Colonic mucosa (tissue), 4 donors: ENCODE data around the gene ZDHHC11B. TPM values are rescaled to one million over a fixed set of nuclear protein-coding genes. Genes with fewer than 3 reads are reported as not detected.

Experiments used
- DNase-seq: peaks from one replicate; pipeline ENCODE4 v3.0.0-alpha.2; 2020
- H3K27ac ChIP-seq: fragments of 200-600 bp; one replicate; pipeline ENCODE4 v1.8.0; 2021
- H3K27me3 ChIP-seq: fragments of 200-600 bp; one replicate; pipeline ENCODE4 v1.8.0; 2021
- H3K36me3 ChIP-seq: fragments of 200-600 bp; one replicate; pipeline ENCODE4 v1.8.0; 2021
- H3K4me1 ChIP-seq: fragments of 200-600 bp; one replicate; pipeline ENCODE4 v1.8.0; 2021; ENCODE audit warnings: mild to moderate bottlenecking
- H3K4me3 ChIP-seq: fragments of 200-600 bp; one replicate; pipeline ENCODE4 v1.8.0; 2021
- H3K9ac ChIP-seq, 2 donors: one replicate each; pipeline ENCODE4 v1.7.0; 2013; ENCODE audit warnings: control low read depth in 2 of 2, low read depth in 2 of 2, low read length in 2 of 2
- H3K9me3 ChIP-seq: fragments of 200-600 bp; one replicate; pipeline ENCODE4 v1.8.0; 2021
- intact Hi-C: fragments of 100-400 bp; cut with DNase I; formaldehyde crosslinking; loops from one replicate; pipeline ENCODE4 v1.14.1; 2022
- total RNA-seq, 2 donors: library from RNA; stranded (reverse); fragmentation: NEBNext Ultra II Directional in 1 of 2; extraction: Animal tissue kit (Norgen Biotek cat#: 25700) in 1 of 2; gene quantifications; one replicate each; pipeline ENCODE4 v1.2.1, GENCODE V29; 2021
- TF ChIP-seq, protein P1 (sequence below): fragments of 200-600 bp; IDR thresholded peaks from one replicate; pipeline ENCODE4 v1.8.0; 2022; ENCODE audit warnings: antibody characterized with exemption, mild to moderate bottlenecking
- donor health status: healthy.
- donor health status: DM: no; HTN: no; CAD: no.
- donor health status: DM: no; HTN: no; CAD: no.

Gene ZDHHC11B
- total RNA-seq, 2 donors from 2014 or later, result 1.4 to 2.4 TPM

DNA sequence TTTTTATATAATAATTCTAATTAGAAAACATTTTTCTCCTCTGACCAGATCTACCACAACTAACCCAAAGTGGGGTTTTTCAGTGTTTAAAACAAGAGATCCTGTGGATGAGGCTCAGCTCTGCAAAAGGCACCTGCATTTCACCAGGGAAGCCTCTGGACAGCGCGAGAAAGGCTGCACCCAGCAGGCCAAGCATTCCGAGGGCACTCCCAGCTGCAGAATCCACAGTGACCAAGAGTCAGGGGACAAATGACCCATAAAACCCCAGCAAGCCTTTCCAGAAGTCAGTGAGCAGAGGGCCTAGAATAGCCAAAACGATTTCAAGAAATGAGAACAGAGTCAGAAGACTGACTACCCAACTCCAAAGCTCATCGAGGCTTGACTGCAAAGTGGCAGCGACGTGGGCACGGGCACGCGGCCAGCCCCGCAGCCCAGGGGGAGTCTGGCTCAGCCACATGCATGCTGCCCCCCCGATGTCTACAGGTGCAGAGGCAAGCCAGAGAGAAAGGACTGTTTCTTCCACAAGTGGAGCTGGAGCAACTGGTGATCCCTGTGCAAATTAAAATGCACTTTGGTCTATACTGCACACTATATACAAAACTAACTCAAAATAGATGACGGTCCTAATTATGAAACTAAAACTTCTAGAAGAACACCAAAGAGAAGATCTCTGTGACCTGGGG lies 117.6 kb downstream of the ZDHHC11B start:
- no peaks in the 10 kb centered on the region for H3K36me3 ChIP-seq
- TF ChIP-seq, protein P1, sequence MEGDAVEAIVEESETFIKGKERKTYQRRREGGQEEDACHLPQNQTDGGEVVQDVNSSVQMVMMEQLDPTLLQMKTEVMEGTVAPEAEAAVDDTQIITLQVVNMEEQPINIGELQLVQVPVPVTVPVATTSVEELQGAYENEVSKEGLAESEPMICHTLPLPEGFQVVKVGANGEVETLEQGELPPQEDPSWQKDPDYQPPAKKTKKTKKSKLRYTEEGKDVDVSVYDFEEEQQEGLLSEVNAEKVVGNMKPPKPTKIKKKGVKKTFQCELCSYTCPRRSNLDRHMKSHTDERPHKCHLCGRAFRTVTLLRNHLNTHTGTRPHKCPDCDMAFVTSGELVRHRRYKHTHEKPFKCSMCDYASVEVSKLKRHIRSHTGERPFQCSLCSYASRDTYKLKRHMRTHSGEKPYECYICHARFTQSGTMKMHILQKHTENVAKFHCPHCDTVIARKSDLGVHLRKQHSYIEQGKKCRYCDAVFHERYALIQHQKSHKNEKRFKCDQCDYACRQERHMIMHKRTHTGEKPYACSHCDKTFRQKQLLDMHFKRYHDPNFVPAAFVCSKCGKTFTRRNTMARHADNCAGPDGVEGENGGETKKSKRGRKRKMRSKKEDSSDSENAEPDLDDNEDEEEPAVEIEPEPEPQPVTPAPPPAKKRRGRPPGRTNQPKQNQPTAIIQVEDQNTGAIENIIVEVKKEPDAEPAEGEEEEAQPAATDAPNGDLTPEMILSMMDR, result no peak
- H3K4me1 ChIP-seq, result peaks cover 15% of the 10 kb centered on the region
- H3K27ac ChIP-seq, result no peak overlapping the region
- H3K9ac ChIP-seq, result no peak overlapping the region
- H3K9me3 ChIP-seq, result no peaks in the 10 kb centered on the region
- H3K4me3 ChIP-seq, result no peak overlapping the region
- intact Hi-C loops, result no loop called here
- DNase-seq, result no peak
- no peaks in the 10 kb centered on the region for H3K27me3 ChIP-seq

DNA sequence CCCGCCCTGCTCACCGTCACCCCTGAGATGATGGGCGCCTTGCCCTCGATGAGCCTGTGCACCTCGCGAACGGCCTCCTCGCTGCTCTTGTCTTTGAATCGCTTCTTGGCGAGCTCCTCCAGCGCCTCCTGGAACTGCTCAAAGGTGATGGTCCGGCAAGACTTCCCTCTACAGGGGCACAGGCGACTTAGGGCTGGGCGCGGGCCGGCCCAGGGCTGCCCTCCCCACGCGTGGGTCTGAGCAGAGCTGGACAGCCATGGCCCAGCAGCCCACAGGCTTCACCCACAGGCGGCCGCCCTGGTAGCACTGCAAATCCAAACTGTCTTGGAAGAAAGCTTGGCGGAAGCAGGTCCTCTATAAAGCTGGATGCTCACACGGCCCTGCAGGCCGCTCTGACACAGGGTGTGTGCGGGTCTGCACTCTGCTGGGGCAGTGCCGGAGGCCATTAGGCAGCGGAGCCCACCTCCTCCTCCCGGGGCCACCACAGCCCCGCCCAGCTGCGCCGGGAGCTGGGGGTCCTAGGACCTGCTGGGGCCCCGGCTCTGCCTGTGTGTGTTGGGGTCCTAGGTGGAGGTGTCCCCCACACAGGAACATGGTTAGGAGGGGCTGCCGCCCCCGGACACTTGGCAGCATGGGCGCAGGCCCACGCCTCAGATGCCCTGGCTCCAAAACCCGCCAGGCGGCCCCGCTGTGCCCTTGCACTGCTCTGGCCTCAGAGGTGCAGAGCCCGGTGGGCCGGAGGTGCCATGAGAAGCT lies 118.4 kb downstream of the ZDHHC11B start:
- H3K36me3 ChIP-seq, result no peaks in the 10 kb centered on the region
- H3K4me3 ChIP-seq, result no peak overlapping the region
- TF ChIP-seq, protein P1, result no peak
- intact Hi-C loops, result no loop called here
- no peak overlapping the region for H3K9ac ChIP-seq
- H3K9me3 ChIP-seq, result no peaks in the 10 kb centered on the region
- H3K27ac ChIP-seq, result no peak overlapping the region
- no peak for DNase-seq
- peaks cover 8% of the 10 kb centered on the region for H3K4me1 ChIP-seq
- H3K27me3 ChIP-seq, result no peaks in the 10 kb centered on the region

DNA sequence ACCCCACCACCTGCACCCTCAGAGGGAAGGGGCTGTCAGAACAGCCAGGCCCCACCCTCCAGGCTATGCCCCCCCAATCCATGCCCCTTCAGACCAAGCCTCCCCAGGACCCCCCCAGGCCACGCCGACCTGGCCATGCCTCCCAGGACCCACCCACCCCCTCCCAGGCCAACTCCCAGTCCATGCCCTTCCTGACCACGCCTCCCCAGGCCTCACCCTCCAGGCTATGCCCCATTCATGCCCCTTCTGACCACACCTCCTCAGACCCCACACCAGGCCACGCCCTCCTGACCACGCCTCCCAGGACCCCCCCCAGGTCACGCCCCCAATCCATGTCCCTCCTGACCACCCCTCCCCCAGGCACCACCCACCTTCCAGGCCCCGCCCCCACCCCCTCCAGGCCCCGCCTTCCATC lies 119.0 kb downstream of the ZDHHC11B start:
- Histone ChIP-seq H3K27ac (no peak overlapping the region), H3K9me3 (no peaks in the 10 kb centered on the region), H3K4me1 (peaks cover 8% of the 10 kb centered on the region), H3K9ac (no peak overlapping the region), H3K4me3 (no peak overlapping the region), H3K36me3 (no peaks in the 10 kb centered on the region), H3K27me3 (no peaks in the 10 kb centered on the region)
- TF ChIP-seq, protein P1, result no peak
- intact Hi-C loops, result no loop called here
- DNase-seq, result no peak

DNA sequence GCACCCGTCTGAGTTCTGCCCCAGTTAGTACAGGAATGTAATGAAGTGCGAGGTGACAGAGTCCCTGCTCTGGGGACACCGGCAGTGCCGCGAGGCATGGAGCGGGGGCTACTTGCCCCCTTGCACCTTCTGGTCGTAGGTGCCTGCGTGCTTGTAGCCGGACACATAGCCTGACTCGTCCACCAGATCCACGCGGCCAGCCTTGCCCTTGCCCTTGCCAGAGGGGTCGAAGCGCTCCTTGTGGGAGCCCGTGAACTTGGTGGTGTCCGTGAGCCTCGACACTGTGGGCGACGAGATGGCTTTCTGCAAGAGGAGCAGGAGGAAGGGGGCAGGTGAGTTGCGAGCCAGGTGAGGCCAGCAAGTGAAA lies 119.6 kb downstream of the ZDHHC11B start:
- H3K9me3 ChIP-seq, result no peaks in the 10 kb centered on the region
- intact Hi-C loops, result no loop called here
- TF ChIP-seq, protein P1, result no peak
- no peak for DNase-seq
- no peak overlapping the region for H3K9ac ChIP-seq
- no peaks in the 10 kb centered on the region for H3K27me3 ChIP-seq
- no peaks in the 10 kb centered on the region for H3K36me3 ChIP-seq
- peaks cover 8% of the 10 kb centered on the region for H3K4me1 ChIP-seq
- H3K4me3 ChIP-seq, result no peak overlapping the region
- no peak overlapping the region for H3K27ac ChIP-seq

DNA sequence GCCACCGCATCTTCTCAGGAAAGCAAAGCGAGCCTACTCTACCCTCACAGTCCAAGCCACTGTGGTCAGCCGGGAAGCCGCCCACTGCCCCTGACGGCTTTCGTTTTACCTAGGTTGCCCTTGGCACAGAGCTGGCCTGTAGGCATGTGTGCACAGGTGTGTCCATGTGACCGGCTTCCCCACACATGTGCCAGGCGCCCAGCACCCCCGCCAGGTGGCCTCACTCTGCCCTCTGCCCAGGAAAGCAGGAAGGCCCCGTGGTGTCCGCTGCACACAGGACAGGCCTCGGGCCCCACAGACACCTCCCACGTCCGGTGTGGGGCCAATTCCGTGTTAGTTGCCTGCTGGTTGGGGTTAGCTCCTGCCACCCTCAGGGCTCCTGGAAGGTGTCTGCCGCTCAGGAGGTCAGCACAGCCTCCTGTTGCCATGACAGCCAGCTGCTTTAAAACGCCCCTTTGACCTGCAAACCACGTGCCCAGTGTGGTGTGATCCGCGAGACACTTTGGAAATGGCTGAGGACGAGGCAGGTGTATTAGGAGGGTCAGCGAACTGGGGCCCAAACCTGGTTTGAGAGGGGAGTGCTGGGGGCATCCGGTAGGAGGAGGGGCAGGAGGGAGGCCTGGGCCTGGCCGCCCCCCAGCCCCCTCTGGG lies 120.1 kb downstream of the ZDHHC11B start:
- Histone ChIP-seq H3K36me3 (no peaks in the 10 kb centered on the region), H3K9ac (no peak overlapping the region), H3K4me3 (no peak overlapping the region)

More for the DNA sequence above, 120.1 kb downstream of the ZDHHC11B start:
- TF ChIP-seq, protein P1, result no peak
- peaks cover 8% of the 10 kb centered on the region for H3K4me1 ChIP-seq
- H3K27ac ChIP-seq, result no peak overlapping the region
- H3K27me3 ChIP-seq, result no peaks in the 10 kb centered on the region
- no peaks in the 10 kb centered on the region for H3K9me3 ChIP-seq
- DNase-seq, result peak; percentile 49
- intact Hi-C loops, result no loop called here
